ENCODE measurements around the gene FAT2. TPM values are rescaled to one million over a fixed set of nuclear protein-coding genes. Genes with fewer than 3 reads are reported as not detected.
"Not testable (repeated sequence)": the region's sequence is repeated elsewhere in the genome, so short reads cannot be mapped to it uniquely, and the experiment has no call there.

Gene FAT2
- total RNA-seq, 1 donor from 2014 or later: under 0.01 TPM

GRCh38 chr5:151581812-151582583 is 9.1 kb downstream of the FAT2 start:
- no peak for DNase-seq (ENCODE audit: low read depth)

DNA sequence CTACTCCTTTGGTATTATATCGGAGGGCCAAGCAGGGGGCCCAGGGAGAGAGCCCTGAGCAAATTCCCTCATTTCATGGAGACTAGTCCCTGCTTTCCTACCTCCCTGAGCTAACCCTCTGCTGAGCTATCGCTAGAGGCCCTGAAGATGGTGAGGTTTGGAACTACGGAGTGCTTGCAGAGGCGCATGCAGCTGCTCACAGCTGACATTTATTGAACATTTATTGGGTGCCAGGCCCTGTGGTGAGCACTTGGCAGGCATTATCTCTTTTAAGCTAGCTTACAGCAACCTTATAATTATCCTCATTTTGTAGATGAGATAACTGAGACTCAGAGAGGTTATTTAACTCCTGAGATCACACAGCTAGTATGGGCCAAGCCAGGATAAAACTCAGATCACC is 9.8 kb downstream of the FAT2 start:
- no peak for DNase-seq (ENCODE audit: low read depth)

- DNase-seq (ENCODE audit: low read depth): no peak
These were observed 10.3 kb downstream of the FAT2 start for GRCh38 chr5:151580858-151581257.

DNA sequence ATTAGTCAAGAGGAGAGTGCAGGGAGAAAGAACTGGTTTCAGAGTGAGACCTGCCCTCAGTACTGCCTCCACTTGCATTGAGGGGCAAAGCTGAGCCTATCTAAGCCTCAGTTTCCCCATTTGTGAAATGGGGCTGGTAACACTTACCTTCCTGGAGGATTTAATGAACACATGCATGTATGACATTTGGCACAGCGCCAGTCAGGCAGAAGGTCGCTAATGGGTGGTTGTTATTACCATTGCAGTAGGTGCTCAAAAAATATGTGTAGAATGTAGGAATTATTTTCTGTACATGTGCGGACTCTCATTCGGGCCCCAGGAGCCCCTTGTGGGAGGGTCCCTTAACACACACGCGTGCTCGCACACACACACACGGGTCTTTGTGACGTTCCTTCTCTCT is 10.9 kb downstream of the FAT2 start:
- no peak for DNase-seq (ENCODE audit: low read depth)

DNA sequence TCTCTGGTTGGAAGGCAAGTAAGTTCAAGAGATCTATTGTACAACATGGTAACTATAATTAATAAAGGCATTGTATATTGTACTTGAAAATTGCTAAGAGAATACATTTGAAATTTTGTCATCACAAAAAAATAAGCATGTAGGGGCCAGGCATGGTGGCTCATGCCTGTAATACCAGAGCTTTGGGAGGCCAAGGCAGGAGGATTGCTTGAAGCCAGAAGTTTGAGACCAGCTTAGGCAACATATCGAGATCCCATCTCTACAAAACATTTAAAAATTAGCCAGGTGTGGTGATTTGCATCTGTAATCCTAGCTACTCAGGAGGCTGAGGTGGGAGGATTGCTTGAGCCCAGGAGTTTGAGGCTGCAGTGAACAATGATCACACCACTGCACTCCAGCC is 12.0 kb downstream of the FAT2 start:
- DNase-seq (ENCODE audit: low read depth): not testable (repeated sequence)

GRCh38 chr5:151578326-151579025 is 12.7 kb downstream of the FAT2 start:
- DNase-seq (ENCODE audit: low read depth): no peak

- DNase-seq (ENCODE audit: low read depth): no peak
These were observed 13.6 kb downstream of the FAT2 start for GRCh38 chr5:151577566-151577965.

GRCh38 chr5:151574444-151574996 is 16.6 kb downstream of the FAT2 start:
- DNase-seq (ENCODE audit: low read depth): peak; percentile 60

- DNase-seq (ENCODE audit: low read depth): no peak
These were observed 18.3 kb downstream of the FAT2 start for GRCh38 chr5:151572657-151573368.

GRCh38 chr5:151571270-151572173 is 19.6 kb downstream of the FAT2 start:
- no peak for DNase-seq (ENCODE audit: low read depth)

- no peak for DNase-seq (ENCODE audit: low read depth)
These were observed 20.4 kb downstream of the FAT2 start for GRCh38 chr5:151570512-151571269.

GRCh38 chr5:151570058-151570457 is 21.1 kb downstream of the FAT2 start:
- no peak for DNase-seq (ENCODE audit: low read depth)

GRCh38 chr5:151569132-151570046 is 21.7 kb downstream of the FAT2 start:
- DNase-seq (ENCODE audit: low read depth): no peak

GRCh38 chr5:151568036-151568435 is 23.1 kb downstream of the FAT2 start:
- DNase-seq (ENCODE audit: low read depth): no peak

GRCh38 chr5:151565971-151566370 is 25.2 kb downstream of the FAT2 start:
- no peak for DNase-seq (ENCODE audit: low read depth)

DNA sequence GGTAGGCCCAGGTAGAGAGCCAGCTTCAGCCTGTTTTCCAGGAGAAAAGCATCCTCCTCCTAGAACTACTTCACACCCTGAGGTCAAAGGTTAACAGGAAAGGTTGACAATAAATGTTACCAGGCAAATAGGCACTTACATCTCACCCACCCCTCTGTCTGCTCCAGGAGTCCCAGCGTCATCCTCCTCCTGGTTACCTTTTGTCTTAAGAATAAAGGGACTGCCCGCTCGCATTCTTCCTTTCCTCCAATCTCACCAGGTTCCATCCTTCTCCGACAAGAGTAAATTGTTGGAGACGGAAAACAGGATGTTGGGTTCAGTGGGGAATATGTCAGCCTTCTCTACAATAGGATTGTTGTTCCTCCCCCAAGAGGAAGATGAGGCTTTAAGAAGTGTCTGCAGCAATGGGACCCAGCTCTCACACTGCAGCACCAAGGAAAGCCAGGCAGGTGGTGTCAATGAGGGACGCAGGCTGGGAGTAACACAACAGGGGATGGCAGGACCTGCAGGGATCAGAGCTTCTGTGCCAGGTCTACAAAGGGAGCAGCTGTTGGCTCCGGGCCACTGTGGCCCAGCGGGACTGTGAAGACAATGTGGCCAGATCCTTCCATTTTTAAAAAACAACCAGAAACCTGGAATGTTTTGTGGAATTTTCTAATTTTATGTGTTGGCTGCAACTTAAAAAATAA is 29.0 kb downstream of the FAT2 start:
- peak; percentile 20 for DNase-seq (ENCODE audit: low read depth)

- DNase-seq (ENCODE audit: low read depth): no peak
These were observed 33.2 kb downstream of the FAT2 start for GRCh38 chr5:151557951-151558350.

DNA sequence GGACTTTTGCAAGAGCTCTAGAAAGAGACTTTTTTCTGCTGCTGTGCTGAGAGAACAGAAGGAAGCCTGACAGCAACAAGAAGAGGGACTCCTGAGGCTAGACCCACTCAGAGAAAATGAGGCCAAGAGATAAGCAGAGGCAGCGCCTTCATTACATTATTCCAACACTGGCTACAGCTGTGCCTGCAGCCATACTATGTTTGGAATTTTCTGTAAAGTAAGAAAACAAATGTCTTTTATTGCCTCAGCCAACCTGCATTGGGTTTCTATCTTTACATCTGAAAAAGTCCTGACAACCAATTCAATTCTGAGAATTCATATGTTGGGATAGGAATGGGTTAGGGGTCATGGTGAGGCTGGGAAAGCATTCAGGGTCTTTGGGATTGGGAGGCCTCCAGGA is 33.7 kb downstream of the FAT2 start:
- no peak for DNase-seq (ENCODE audit: low read depth)

Data from myocyte (in vitro differentiated cells).